HG02970 (cell line): Measurements from ENCODE around the gene EDN2.
A peak's percentile ranks its signal among the peaks of the same experiment; 100 is the strongest.

Experiments
- ATAC-seq: cut with Tn5 transposase; IDR thresholded peaks from one replicate; pipeline ENCODE4 v1.9.1; 2021; ENCODE audit warnings: mild to moderate bottlenecking, moderate library complexity, moderate number of reproducible peaks; ENCODE audit not compliant: unreplicated experiment, low FRiP score

EDN2 gene

DNA sequence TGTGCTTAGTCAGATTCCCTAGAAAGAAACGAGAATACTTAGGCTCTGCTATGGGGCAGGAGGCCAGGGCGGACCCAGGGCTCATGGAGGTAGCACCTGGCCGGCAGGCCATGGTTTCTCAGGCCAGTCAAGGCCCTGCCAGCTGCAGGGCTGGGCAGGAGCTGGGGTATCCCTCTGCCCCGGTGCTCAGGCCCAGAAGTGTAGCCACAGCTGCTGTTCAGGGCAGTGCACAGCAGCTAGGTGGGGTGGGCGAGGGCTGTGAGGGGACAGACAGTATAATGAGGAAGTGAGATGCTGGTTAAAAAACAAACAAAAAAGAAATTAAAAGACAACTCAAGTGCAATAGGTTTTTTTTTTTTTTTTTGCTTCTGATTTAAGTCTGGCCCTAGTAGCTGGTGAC lies 34.0 kb upstream of the EDN2 start:
- no peak for ATAC-seq

DNA sequence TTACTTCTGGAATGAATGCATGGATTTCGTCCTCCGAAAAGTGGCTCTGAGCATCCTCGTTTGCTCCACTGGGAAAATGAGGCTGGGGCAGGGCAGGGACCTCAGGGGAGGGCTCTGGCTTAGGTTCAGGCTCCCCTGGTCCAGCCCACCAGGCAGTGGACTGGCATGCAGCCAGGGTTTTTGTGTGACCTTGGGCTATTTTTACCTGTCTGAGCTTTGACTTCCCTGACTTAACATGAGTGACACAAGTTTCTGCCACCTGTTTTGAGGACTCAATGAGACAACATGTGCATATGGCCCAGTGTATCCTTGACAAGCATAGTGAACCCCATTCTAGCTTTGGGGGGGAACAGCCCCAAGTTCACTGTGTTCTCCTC lies 32.6 kb upstream of the EDN2 start:
- no peak for ATAC-seq

DNA sequence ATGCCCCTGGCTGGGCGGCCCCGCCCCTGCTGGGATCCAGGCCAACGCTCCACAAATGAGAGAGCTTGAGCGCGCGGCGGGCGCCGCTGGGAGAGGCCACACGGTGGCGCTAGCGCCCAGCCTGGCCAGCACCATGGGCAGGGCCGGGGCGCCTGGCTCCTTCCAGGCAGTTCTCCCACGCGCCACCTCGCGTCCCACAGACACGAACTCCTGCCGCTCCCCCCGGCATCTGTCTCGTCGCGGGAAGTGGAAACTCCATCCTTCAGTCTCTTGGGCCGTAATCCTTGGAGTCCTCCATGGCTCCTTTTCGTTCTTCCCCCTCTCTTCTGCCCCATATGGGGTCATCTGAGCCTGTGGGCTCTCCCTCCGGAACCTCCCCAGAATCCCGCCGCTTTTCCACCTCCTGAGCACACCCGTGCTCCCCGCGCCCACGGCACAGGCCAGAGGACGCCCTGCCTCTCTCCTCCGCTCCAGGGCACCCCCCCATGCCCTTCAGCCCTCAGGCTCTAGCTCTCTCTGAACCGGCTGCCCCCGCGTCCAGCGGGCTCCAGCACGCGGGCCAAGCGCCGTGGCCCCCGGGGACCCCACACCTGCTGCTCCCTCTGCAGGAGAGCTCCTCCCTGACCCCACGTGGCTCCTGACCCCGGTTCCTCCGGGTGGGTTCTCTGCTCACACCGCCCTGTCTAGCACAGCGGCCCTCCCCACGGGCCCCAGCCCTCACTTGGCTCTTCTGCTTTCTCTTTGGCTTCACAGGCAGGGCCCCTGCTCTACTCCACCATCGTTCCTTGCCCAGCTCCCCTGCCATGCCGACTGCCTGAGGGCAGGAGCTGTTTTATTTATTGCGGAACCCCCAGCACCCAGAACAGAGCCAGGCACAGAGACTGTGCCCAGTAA lies 31.9 kb upstream of the EDN2 start:
- peak; percentile 59 for ATAC-seq

DNA sequence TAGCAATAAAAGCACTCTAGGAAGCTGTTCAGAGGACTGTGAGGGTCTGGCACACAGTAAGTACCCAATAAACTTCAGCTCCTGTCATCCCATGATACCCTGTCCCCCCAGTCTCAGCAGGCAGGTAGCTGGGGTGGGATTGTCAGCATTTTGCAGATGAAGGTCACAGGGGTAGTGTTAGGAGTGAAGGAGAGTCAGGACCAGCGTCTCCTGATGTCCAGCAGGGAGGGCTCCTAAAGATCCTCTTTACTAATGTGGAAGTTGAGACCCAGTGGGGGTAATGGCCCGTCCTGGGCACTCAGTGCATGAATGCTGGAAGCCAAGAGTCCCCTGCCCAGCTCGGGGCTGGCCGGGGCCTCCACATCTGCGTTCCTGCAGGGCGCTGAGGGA lies 31.3 kb upstream of the EDN2 start:
- no peak for ATAC-seq

DNA sequence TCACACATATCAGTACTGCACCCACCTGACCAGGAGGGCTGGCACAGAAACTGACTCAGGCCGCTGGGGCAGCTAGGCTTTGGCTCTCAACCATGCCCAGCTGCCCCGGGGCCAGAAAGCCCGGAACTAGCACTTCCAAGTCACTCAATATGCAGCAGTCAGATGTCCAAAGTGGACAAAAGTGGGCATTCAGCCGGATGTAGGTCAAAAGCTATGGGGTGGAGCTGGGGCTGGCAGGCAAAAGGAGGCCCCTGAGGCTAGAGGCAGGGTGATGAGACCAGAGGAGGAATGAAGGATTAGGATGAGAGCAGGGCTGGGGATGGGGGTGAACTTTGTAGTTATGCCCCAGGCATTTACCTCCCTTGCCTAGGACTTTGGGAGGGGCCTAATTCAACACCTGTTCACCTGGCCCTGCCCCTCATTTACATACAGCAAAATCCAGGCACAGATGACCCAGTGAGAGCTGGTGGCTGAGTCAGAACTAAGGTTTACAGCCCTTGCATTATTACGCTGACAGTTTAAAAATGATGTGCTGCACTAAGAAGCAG lies 30.7 kb upstream of the EDN2 start:
- no peak for ATAC-seq

DNA sequence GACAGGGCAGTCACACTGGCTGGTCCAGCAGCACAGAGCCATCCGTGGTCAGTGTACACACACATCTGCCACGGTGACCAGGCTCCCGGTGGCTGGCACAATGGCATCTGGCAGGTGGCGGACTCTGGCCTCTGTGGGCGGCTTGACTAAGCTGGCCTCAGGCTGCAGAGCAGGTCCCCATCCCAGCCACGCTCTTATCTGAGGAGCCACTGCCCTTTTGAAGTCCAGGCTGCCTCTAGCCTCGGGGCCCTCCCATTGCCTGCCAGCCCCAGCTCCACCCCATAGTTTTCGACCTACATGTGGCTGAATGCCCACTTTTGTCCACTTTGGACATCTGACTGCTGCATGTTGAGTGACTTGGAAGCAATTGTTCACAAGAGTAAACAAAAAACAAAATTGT lies 29.9 kb upstream of the EDN2 start:
- no peak for ATAC-seq

DNA sequence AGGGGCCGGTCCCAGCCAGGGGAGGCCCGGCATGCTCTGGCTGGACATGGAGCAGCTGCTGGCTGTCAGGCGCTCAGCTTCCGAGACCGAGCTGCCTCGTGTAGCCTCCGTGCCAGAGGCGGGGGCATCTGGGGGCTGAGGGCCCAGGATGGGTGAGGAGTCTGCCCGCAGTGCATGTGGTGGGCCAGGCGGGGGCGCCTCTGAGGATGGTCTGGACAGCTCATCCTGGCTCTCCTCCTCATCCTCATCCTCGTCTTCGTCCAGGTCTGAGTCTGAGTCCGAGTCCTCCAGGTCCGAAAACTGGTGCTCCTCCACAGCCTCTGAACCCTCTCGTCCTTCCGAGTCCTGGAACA lies 28.9 kb upstream of the EDN2 start:
- ATAC-seq, result no peak

DNA sequence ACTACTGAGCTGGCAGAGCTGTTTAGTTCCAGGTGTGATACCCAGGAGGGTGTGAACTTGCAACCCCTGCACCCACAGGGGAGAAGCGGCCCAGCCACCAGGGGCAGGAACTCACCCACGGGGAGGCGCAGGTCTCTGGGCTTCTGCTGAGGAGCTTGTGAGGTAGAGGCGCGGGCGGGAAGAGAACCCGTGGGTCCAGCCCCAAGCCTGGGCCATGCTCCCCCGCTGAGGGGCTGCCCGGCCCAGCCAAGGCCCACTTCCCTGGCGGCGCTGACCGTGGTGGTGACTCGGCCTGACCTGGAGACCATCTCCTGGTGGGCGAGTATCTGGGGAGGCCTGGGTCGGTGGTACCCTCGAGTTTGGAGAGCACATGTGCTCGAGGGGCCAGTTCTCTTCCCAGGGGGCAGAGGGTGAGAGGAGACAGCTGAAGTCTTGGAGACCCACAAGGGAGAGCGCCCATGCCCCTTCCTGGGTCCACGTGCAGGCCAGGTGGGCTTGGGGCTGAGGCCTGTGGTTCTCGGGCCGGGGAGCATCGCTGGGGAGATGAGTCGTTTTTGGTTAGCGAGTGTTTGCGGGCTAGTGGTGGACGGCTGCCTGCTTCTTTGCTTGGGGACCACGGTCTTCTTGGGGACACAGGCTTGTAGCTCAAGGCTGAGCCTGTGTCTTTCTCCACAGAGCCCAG lies 28.4 kb upstream of the EDN2 start:
- ATAC-seq, result no peak

DNA sequence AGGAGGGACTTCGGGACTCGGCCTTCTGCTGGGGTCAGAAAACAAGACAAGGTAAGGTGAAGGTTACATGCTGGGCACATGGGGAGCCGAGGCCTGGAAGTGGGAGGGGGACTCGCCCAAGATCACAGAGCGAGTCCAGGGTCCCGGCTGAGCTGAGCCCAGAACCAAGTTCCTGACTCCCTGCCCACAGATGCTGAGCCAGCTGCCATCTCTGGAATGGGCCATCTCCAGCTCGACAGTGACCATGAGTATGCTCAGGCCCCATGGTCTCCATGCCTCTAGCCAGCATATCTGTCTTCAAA lies 26.7 kb upstream of the EDN2 start:
- ATAC-seq, result no peak

DNA sequence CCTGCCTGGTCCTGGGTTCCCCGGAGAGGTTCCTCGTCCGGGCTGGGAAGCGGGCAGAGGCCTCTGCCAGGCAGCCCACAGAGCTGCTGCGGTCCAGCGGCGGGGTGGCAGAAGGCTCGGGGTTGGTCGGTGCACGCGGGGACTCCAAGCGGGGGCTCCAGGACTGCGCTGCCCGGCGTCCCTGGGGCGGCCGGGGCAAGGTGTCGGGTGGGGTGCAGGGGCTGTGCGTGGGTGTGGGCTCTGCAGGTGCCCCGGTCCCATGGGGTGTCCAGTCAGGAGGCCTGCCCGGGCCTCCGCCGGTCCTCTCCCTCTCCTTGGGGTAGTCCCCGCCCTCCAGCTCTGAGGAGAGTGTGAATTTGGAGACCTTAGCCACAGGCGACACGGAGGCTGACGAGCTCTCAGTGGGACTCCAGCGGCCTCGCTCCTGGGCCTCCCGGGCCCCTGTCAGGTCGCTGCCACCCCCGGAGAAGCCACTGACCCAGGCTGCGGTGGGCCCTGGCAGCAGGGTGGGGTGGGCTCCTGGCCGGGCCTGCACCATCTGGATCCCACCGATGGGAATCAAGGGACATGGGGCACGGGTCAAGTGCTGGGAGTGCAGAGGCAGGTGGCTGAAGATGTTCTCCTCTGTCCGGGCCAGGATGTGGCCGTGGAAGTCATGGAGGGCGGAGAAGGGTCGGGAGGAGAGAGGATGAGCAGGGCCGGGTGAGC lies 26.2 kb upstream of the EDN2 start:
- ATAC-seq, result no peak

DNA sequence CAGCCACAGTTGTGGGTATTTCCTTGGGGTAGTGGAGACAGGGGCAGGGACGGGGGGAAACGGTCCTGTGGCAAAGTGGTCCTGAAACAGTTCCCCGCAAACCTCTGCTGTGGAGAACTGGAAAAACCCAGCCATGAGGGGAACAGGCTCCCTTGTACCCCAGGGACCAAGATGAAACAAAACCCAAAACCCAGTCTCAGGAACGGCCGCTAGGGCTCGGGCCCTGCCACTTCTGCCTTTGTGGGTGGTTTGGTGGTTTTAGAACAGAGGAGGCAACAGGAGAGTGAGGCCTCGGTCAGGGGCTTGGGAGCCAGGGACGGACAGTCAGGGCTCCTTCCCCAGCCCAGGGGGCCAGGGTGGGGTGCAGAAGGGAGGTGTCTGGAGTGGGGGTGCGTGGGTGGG lies 24.8 kb upstream of the EDN2 start:
- ATAC-seq, result no peak

DNA sequence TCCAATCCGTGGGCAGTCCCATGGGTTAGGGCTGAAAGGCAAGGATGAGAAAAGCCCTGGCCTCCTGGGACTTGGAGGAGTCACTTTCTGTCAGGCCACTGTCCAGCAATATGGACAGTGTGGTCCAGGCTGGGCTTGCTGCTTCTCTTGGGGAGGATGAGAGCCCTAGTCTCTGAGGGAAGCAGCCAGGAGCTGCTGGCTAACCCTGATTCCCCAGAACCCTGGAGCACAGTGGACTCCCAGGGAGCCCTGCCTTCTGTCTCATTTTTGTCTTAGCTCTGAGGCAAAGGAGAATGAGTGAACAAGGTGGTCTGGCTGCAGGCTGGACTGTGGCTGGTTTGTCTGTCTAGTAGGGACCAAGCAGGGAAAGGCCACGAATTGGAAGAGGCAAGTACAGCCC lies 23.8 kb upstream of the EDN2 start:
- ATAC-seq, result no peak

DNA sequence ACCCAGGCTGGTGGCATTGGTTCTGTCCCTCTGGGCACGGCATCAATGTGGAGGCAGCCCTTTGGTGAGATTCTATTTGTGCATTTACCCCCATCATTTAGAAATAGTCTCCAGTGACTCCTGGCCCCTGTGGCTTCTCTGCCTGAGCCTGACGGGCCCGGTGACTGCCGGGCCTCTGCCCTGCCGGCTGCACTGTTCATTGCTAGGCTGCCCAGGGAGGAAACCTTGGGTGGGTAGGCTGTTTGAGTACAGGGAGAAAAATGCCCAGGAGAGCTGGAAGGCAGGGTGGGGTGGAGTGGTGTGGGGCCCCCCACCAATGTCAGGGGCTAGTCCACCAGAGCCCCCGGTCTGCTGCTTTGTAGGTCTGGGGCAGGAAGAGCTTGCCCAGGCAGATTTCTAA lies 23.4 kb upstream of the EDN2 start:
- no peak for ATAC-seq

DNA sequence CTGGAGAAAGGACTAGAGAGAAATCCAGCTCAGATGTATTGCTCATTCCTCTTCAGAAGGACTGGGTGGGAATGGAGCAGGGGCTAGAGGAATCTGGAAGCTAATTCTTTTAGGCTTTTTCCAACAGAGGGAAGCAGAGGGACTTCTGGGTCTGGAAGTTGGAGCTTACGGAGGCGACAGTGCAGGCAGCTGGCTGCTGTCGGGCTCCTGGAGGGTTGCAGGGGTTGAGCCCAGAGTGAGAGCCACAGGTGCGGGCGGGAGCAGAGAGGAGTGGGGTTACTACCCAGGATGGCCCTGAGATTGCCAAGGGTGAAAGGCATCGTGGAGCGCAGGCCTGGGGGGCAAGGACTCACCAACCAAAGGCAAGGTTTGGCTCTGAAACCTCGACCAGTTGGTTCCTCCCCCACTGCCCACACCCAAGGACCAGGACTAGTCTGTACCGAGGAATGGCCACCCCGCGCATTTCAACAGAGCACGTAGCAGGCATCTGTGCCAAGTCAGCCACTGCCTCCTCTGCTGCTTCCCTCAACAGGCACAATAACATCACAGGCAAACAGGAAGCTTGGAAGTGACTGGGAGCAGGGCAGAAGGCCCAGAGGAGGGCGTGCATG lies 22.7 kb upstream of the EDN2 start:
- ATAC-seq, result no peak

DNA sequence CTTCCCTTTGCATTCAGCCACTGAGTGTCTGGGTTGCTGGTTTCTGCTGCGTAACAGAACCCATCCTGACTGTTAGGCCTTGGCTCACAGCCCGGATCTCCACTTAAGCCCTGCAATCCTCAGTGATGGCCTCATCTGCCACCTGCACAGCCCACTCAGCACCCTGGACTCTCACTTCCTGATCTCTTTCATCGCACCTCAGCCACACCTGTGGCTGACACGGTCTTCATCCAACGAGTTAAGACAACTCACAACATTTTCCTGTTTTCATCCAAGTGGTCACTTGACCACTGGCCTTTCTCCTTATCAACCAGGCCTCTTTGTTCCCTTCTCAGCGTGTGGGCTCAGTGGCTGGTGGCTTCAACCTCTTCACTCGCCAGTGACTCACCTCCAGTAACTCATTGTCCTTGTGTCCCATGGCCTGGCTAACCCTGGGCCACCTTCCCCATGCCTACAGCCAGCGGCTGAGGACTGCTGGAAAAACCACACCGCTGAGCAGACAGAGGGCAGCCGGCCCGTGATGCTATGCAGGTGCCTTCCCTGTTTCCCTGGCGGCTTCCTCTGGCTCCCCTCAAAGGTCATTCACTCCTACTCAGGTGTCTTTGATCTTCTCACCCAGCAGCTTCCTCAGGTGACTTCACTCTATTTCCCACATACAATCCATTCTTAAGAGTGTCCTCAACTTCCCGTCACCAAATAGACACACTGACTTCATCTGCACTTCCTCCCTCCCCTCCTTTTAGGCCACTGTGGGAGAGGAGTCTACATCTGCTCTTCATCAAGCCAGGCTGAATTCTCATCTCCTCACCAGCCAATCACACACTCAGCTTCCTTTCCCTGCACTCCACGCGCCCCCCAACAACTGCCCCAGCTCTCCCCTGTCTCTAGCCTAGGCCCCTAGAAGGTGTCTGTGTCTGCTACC lies 19.9 kb upstream of the EDN2 start:
- no peak for ATAC-seq

DNA sequence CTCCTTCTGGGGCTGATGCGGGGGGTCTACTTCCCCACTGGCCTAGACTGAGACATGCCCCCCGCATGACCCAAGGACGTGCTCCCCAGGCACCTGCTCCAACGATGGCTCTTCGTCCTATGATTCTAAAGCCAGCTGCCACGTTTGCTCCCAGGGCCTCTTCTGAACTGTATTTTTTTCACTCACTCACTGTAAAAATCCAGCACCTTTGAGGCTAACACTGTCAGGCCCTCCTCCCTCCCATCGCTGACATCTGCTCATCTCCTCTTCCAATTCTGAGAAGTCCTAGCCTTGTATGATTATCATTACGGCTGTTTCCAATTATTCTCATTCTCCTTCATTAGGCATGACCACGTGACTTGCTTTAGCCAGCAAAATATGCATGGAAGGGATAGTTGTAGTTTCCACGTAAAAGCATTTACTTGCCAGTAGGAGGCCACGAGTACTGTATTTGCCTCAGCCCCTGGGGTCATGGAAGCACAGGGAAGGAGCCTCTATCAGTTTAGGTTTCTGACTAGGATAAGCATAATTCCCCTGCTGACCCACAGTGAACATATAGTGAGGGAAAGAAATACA lies 19.1 kb upstream of the EDN2 start:
- no peak for ATAC-seq

DNA sequence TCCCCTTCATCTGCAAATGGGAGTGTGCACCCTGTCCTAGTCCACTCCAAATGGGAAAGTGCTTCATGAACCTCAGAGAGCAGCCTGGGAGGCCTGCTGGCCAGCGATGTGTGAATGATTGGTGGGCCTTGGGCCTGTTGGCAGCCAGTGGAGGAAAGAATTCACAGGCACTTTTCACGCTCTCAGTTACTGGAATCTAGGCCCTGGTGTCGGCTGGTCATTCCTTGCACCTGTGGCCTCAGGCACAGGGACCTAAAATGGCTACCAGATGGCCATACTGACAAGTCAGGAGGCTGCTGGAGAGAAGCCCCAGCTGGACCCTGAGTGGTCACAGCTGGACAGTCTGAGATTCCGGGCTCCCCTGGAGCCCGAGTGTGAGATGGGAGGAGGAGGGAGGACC lies 18.4 kb upstream of the EDN2 start:
- ATAC-seq, result no peak

DNA sequence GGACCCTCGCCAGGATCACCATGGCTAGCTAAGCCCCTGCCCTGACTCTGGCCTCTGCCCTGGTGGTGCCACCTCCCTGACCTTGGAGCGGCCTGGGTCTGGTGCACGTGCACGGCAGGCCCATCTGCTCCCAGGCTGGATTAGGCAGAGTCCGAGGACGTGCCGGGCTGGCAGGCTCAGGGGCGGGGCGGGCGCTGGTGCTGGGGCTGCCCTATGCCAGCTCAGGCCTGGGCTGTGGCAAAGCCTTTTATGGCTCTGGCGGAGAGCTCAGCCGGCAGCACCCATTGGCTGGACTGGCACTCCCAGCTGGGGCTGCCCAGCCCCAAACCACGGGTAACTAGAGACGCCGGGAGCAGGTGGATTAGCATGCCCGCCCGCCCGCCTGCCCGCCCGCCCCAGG lies 17.1 kb upstream of the EDN2 start:
- ATAC-seq, result no peak

DNA sequence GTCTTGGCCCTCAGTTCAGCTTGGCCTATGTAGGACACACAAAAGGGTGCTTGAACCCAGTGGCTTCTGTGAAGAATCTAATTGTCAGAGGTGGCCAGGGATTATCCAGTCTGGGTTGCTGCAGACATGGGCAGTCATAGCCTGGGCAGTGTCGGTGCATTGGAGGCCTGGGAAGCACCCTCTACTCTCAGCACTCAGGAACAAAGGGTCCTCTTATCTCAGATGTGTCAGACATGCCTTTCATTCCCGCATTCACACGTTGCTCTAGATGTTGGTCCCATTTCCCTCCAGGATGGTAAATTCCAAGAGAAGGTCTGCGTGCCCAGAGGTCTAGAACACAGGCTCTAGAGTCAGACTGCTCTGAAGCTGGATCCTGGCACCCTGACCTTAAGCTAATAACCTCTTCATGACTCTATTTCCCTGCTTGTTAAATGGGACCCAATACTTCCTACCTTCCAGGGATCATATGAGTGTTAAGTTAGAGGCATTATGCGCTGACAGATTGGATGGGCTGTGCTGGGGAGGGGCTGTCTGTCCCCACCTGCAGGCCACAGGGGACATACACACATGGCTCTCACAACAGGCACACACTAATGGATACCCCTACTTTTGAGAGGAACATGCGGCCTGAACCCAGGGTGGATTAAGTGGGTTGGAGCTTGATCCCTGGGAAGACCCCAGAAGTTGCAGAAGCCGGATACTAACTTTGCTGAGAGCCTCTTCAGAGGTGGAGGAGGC lies 16.5 kb upstream of the EDN2 start:
- no peak for ATAC-seq
